ENCODE data around the gene KIF20B.

DNA sequence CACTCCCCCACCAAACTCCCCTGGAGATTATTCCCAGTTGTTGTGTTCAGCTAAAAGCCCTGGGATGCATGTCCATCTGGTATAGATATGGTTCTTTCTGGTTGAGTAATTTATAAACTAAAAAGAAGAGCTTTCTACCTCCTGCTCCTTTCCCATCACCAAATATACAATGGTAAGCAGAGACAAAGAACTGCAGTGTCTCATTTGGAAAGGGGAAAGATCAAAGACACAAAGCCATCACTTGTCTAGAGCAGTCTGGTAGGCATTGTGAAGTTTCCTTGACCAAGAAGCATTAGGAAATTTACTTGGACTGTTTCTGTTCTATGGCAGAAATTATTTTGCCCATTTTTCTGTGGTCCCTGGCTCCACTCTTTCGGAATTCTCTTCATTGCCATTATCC is 31.4 kb upstream of the KIF20B start:
- TF ChIP-seq CTCF (conservative IDR thresholded peaks at IDR 0.05 in 1 of 2, IDR thresholded peaks at IDR 0.05 in 1 of 2; ENCODE audit: extremely low read depth in 1 of 2, insufficient read depth in 1 of 2, low read depth in 1 of 2, low read length in 2 of 2) = no peak
- TF ChIP-seq EZH2 (IDR thresholded peaks at IDR 0.05; ENCODE audit: borderline replicate concordance, low read length) = no peak

All from mammary epithelial cell (primary cell).